ENCODE measurements around the gene COL20A1.

The COL20A1 gene

DNA sequence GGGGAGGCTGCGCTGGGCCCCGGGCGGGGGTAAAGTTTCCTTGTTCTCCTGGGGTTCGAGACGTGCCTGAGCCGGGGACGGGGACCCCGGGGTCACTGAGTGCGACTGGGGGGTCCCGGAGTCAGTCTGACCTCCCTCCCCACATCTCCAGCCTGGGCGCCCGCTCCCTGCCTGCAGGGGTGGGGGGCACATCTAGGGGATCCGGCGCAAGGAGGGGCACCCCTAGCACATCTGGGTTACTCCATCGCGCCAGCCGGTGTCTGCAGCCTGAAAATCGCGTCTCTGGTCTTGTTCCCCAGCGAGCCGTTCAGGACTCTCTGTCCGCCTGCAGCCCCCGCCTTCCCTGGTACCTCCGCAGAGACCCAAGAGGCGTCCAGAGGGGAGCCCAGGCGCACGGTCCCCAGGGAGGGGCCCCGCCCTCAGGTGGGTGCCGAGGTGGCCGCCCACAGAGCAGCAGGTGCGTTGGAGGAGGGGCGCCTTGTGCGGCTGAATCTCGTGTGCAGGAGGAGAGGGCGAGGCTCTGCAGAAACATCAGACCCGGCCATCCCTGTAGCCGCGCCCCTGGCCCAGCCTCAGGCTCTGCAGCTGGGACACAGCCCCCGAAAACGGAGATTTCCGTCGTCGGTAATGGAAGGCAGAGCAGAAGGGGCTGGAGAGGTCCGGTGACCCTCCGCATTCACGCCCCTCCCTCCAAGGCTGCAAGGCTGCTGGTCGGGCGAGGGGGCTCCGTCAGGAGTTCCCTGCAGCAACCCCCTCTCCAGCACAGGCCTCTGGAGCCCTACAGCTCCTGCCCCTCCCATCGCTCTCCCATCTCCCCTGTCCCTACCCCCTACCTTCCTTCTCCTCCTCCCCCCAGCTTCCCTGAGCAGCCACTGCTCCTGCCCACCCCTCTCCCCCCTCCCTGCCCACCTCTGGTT, 68.8 kb downstream of the COL20A1 start:
- no peaks in the 10 kb centered on the region for H3K79me2 ChIP-seq (ENCODE audit: control insufficient read depth, insufficient read depth, low read length, unreplicated experiment)
- peaks cover 21% of the 10 kb centered on the region for H3K27me3 ChIP-seq (ENCODE audit: insufficient read depth, low read length)
- H2AFZ ChIP-seq (ENCODE audit: low read length, unreplicated experiment), result no peak overlapping the region
- no peak overlapping the region for H3K27ac ChIP-seq (ENCODE audit: low read depth, low read length)
- no peak overlapping the region for H3K4me3 ChIP-seq (ENCODE audit: low read depth, low read length)
- H3K4me1 ChIP-seq (ENCODE audit: control insufficient read depth, insufficient read depth, low read length, unreplicated experiment), result no peaks in the 10 kb centered on the region
- no peaks in the 10 kb centered on the region for H3K36me3 ChIP-seq (ENCODE audit: insufficient read depth, low read length)

DNA sequence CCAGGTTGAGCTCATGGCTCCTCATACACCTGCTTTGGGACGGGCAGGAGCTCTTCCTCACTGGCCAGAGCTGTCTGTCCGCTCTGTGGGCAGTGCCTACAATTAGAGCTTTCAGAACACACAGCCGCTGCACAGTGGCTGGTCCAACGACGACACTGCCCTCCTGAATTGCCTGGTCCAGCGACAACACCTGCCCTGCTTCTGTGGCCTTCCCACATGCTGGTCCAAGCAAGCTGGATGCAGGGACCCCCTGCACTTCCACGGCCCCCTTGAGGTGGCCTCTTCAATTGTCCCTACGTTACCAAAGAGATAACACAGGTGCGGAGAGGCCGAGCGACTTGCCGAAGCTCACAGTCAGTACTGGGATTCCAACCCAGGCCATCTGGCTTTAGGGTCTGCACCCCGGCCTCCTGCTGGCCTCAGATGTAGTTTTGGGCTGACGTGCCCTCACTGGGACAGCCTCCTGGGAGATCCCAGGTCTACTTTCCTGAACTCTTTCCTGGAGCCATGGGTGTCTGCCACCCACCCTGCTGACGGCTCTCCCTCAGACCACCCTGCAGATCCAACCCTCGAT, 69.5 kb downstream of the COL20A1 start:
- no peak overlapping the region for H3K4me3 ChIP-seq (ENCODE audit: low read depth, low read length)
- H3K27ac ChIP-seq (ENCODE audit: low read depth, low read length), result no peak overlapping the region
- H3K27me3 ChIP-seq (ENCODE audit: insufficient read depth, low read length), result peaks cover 21% of the 10 kb centered on the region
- H3K79me2 ChIP-seq (ENCODE audit: control insufficient read depth, insufficient read depth, low read length, unreplicated experiment), result no peaks in the 10 kb centered on the region
- no peaks in the 10 kb centered on the region for H3K4me1 ChIP-seq (ENCODE audit: control insufficient read depth, insufficient read depth, low read length, unreplicated experiment)
- H3K36me3 ChIP-seq (ENCODE audit: insufficient read depth, low read length), result no peaks in the 10 kb centered on the region
- H2AFZ ChIP-seq (ENCODE audit: low read length, unreplicated experiment), result no peak overlapping the region

DNA sequence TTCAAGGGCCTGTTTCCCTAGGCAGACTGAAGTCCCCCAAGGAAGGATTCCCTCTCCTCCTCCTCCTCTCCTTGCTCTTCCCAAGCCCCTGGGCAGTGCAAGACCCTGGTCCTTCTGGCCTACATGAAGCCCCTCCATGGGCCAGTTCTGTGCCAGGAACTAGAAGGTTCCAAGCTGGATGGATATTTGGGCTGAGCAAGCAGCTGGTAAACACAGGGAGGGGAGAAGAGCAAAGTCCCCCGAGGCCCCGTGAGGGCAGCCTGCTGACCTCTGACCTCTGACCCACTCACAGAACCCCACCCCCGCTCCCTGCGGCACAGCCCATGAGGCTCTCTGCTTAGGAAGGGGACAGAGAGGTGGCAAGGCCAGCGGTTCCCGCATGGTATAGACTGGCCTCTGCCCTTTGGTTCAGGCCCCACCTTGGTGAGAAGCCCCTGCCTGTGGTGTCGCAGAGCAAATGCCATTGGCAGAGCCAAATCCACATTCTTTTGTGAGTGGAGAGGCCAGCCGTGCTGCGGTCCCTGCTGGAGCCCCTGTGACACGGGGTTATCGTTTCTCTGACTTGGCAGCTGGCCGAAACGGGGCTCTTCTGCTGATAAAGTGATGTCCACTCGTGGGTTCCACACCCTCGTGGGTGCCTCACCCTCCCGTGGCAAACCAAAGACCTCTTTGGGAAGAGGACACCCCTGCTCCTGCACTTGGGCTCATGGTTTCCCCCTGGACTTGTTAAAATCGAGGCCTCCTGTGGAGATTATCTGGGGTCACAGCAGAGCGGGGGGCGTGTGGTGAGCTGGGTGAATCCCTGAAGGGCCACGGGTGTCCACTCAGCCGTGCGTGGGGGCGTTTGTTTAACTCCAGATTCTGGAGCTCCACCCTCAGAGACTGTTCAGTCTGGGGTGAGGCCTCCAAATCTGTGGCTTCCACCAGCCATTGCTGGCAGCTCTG, 70.3 kb downstream of the COL20A1 start:
- H3K27me3 ChIP-seq (ENCODE audit: insufficient read depth, low read length), result peaks cover 21% of the 10 kb centered on the region
- no peak overlapping the region for H3K27ac ChIP-seq (ENCODE audit: low read depth, low read length)
- no peaks in the 10 kb centered on the region for H3K4me1 ChIP-seq (ENCODE audit: control insufficient read depth, insufficient read depth, low read length, unreplicated experiment)
- H3K4me3 ChIP-seq (ENCODE audit: low read depth, low read length), result no peak overlapping the region
- H3K79me2 ChIP-seq (ENCODE audit: control insufficient read depth, insufficient read depth, low read length, unreplicated experiment), result no peaks in the 10 kb centered on the region
- no peaks in the 10 kb centered on the region for H3K36me3 ChIP-seq (ENCODE audit: insufficient read depth, low read length)
- H2AFZ ChIP-seq (ENCODE audit: low read length, unreplicated experiment), result no peak overlapping the region

DNA sequence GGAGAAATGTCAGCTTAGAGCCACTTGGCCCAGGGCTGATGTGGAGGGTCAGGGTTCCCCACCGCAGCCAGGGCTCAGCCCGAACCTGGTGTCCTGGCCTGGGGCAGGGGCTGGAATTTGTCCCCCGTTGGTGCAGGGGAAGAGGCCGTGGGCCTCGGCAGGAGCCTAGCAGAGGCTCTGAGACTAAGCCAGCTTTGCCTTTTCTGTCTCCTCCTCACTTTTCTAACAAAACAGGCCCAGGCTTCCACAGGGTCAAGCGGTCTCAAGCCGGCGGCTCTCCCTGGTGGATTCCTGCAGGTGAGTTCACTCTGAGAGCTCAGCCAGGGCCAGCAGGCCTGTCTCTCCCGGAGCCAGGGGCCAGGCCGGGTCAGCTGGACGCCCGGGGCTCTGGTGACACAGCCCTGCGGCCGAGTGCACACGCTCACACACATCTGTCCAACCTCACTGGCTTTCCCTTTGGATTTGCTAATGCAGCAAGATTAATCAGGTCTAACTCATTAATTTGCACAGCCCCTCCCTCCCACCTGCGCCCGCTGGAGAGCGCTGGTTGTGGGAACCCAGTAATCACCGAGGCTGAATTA, 71.1 kb downstream of the COL20A1 start:
- Histone ChIP-seq H3K36me3 (ENCODE audit: insufficient read depth, low read length) (no peaks in the 10 kb centered on the region), H3K4me1 (ENCODE audit: control insufficient read depth, insufficient read depth, low read length, unreplicated experiment) (no peaks in the 10 kb centered on the region), H2AFZ (ENCODE audit: low read length, unreplicated experiment) (no peak overlapping the region), H3K79me2 (ENCODE audit: control insufficient read depth, insufficient read depth, low read length, unreplicated experiment) (no peaks in the 10 kb centered on the region), H3K4me3 (ENCODE audit: low read depth, low read length) (no peak overlapping the region), H3K27me3 (ENCODE audit: insufficient read depth, low read length) (peaks cover 21% of the 10 kb centered on the region), H3K27ac (ENCODE audit: low read depth, low read length) (no peak overlapping the region)

DNA sequence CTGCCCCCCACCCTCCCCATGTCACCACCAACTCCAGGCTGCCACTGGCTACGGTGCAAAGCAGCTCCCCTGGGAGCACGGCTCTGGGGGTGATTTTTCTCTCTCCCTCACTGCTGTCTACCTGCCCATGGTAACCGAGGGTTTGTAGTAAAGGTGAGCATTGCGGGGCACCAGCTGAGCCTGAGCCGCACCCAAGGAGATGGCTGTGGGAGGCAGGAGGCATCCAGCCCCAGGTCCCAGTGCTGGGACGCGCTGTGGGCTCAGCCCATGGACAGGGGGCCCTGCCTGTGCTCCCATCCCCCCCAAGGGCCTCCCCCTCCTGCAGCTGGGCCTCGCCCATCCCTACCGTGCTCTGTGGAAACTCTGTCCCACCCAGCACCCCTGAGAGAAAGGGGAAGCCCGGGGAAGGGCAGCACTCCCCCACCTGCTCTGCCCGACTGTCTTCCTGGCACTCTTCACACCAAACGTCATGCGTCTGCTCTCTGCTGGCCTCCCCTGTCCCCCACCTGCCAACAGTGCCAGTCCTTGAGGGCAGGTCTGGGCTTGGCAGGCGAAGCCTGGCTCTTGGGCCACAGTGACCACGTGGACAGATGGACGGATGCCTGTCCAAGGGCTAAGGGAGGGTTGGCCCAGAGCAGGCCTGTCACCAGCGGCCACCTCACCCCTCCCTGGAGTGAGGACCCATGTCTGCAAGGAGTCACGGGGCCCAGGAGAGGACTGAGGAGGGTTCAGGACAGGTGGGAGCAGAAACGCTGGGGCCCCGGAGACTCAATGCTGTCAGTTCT, 72.0 kb downstream of the COL20A1 start:
- Histone ChIP-seq H3K36me3 (ENCODE audit: insufficient read depth, low read length) (no peaks in the 10 kb centered on the region), H3K4me3 (ENCODE audit: low read depth, low read length) (no peak overlapping the region), H3K27me3 (ENCODE audit: insufficient read depth, low read length) (peaks cover 23% of the 10 kb centered on the region), H3K4me1 (ENCODE audit: control insufficient read depth, insufficient read depth, low read length, unreplicated experiment) (no peaks in the 10 kb centered on the region), H3K79me2 (ENCODE audit: control insufficient read depth, insufficient read depth, low read length, unreplicated experiment) (no peaks in the 10 kb centered on the region), H3K27ac (ENCODE audit: low read depth, low read length) (no peak overlapping the region), H2AFZ (ENCODE audit: low read length, unreplicated experiment) (no peak overlapping the region)

DNA sequence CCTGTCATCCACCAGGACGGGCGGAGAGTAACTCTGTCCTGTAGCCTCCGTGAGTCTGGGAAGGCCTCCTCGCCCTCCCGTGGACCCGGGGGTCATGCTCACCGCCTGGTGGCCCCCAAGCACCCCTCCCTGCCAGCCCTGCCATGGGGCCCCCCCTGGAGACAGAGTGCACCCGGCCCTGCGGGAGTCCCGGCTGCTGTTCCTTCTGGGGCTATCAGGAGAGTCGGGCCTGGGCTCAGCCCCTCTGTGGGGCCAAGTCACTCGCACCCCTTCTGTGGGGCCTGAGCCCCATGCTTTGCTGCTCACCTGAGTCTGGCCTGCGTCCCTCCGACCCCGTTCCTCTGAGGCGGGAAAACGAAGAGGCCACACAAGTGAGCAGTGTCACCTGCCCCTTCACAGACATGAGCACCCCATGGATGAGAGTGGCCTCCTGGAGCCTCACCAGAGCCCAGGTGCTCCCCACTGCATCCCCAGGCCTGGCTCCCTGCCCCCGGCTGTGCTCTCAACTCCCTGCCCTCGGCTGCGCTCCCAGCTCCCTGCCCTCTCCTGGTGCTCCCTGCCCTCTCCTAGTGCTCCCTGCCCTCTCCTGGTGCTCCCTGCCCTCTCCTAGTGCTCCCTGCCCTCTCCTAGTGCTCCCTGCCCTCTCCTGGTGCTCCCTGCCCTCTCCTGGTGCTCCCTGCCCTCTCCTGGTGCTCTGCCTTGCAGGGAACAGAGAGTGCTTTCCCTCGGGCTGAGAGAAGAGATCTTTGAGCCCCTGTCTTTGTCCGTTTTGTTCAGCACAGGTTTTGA, 72.8 kb downstream of the COL20A1 start:
- Histone ChIP-seq H3K27ac (ENCODE audit: low read depth, low read length) (no peak overlapping the region), H3K4me3 (ENCODE audit: low read depth, low read length) (no peak overlapping the region), H3K27me3 (ENCODE audit: insufficient read depth, low read length) (peaks cover 15% of the 10 kb centered on the region), H2AFZ (ENCODE audit: low read length, unreplicated experiment) (no peak overlapping the region), H3K36me3 (ENCODE audit: insufficient read depth, low read length) (no peaks in the 10 kb centered on the region), H3K4me1 (ENCODE audit: control insufficient read depth, insufficient read depth, low read length, unreplicated experiment) (no peaks in the 10 kb centered on the region), H3K79me2 (ENCODE audit: control insufficient read depth, insufficient read depth, low read length, unreplicated experiment) (no peaks in the 10 kb centered on the region)

DNA sequence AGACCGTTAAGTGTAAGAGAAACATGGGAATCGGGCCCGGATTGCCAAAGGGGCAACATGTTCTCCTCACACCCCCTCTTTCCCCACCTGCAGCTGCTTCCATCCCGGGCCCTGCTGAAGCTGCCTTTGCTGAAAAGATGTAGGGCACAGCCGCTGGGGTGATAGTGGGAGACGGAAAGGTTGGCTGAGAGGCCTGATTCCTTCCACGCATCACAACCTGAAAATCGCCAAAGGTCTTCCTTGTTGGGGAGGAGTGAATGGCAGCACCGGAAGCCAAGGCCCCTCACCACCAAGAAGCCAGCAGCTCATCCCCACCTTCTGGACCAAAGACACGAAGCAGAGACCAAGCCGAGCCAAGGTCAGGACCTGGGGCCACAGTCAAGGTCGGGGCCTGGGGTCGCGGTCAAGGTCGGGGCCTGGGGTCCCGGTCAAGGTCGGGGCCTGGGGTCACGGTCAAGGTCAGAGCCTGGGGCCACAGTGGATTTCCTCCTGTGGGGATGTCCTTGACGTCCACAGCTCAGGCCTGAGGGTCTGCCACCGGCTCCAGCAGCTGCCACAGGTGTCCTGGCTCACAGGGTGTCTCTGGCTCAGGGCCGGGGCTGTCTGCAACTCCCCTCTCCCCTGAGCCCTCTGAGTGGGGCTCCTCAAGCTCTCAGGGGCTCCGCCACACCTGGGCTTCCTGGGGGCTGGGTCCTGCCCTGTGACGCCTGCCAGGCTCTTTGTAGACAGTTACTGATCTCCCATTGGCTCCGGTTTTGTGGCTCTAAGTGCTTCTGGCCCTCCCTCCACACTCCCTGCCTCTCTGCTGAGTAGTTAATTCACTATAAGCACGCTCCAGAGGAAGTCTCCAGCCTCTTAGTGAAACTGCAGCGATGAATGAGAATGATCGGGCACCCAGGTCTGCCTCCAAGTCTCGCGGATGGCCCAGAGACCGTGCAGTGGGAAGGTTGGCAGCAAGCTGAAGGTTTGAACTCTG, 73.7 kb downstream of the COL20A1 start:
- Histone ChIP-seq H3K27me3 (ENCODE audit: insufficient read depth, low read length) (peaks cover 18% of the 10 kb centered on the region), H2AFZ (ENCODE audit: low read length, unreplicated experiment) (no peak overlapping the region), H3K36me3 (ENCODE audit: insufficient read depth, low read length) (no peaks in the 10 kb centered on the region), H3K4me3 (ENCODE audit: low read depth, low read length) (no peak overlapping the region), H3K27ac (ENCODE audit: low read depth, low read length) (no peak overlapping the region), H3K79me2 (ENCODE audit: control insufficient read depth, insufficient read depth, low read length, unreplicated experiment) (no peaks in the 10 kb centered on the region), H3K4me1 (ENCODE audit: control insufficient read depth, insufficient read depth, low read length, unreplicated experiment) (no peaks in the 10 kb centered on the region)

DNA sequence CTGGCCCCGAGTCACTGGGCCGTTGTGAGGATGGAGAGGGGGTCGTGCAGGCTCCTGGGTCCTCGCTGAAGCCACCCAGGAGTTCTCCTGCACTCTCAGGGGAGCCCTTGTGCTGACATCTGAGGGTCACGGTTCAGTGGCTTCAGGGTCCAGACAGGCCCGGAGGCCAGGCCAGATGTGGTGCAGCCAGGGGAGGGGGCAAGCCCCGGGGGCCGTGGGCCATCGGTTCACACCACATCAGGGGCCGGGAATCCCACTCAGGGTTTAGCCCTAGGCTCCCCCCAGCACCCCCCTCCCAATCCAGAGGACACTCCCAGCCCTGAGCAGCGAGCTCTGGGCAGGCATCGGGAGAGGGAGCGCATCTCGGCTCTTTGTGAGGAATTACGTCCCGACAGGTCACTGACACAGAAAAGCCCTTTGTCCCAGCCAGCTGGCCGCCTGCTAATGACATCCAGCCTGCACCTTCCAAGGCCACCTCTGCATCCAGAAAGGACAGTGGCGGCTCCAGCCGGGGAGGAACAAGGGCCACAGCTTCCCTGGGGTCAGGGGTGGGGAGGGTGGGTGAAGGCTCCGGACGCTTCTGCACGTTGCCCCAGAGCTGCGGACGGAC, 74.6 kb downstream of the COL20A1 start:
- Histone ChIP-seq H3K27ac (ENCODE audit: low read depth, low read length) (no peak overlapping the region), H3K36me3 (ENCODE audit: insufficient read depth, low read length) (no peaks in the 10 kb centered on the region), H2AFZ (ENCODE audit: low read length, unreplicated experiment) (no peak overlapping the region), H3K79me2 (ENCODE audit: control insufficient read depth, insufficient read depth, low read length, unreplicated experiment) (no peaks in the 10 kb centered on the region), H3K4me1 (ENCODE audit: control insufficient read depth, insufficient read depth, low read length, unreplicated experiment) (no peaks in the 10 kb centered on the region), H3K27me3 (ENCODE audit: insufficient read depth, low read length) (peaks cover 22% of the 10 kb centered on the region), H3K4me3 (ENCODE audit: low read depth, low read length) (no peak overlapping the region)

Data from ACC112 (cell line).